ENCODE measurements around the gene SH3RF1.

Gene SH3RF1

GRCh38 chr4:169164669-169165415 is 105.9 kb downstream of the SH3RF1 start:
- no peak for DNase-seq (ENCODE audit: low read depth)
- TF ChIP-seq CTCF (IDR thresholded peaks at IDR 0.05; ENCODE audit: insufficient read depth, low read depth, low read length, missing control alignments): no peak
- no peak overlapping the region for H3K4me3 ChIP-seq (ENCODE audit: low read depth, low read length)

GRCh38 chr4:169163947-169164668 is 106.6 kb downstream of the SH3RF1 start:
- TF ChIP-seq CTCF (IDR thresholded peaks at IDR 0.05; ENCODE audit: insufficient read depth, low read depth, low read length, missing control alignments): no peak
- H3K4me3 ChIP-seq (ENCODE audit: low read depth, low read length): no peak overlapping the region
- no peak for DNase-seq (ENCODE audit: low read depth)

- no peak for TF ChIP-seq CTCF (IDR thresholded peaks at IDR 0.05; ENCODE audit: insufficient read depth, low read depth, low read length, missing control alignments)
- DNase-seq (ENCODE audit: low read depth): no peak
- H3K4me3 ChIP-seq (ENCODE audit: low read depth, low read length): no peak overlapping the region
Measured at GRCh38 chr4:169163495-169163894, 107.3 kb downstream of the SH3RF1 start.

DNA sequence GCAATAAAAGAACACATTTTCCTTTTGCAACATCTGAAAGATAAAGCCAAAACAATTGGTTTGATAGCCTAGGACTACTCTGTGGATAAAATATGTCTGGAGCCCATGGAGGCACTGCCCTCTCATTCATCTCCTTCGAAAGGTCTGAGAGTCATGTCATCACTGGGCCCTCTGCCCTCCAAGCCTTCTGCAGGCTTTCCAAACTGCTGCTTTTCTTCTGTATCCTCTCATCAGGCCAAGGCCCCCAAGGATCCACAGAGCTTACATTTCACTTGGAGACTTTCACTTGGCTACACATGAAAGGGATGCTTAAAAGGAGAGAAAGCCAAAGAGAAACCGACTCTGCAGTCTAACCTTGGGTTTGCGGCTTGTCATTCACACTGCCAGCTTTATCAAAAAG is 109.9 kb downstream of the SH3RF1 start:
- H3K4me3 ChIP-seq (ENCODE audit: low read depth, low read length): no peak overlapping the region
- TF ChIP-seq CTCF (IDR thresholded peaks at IDR 0.05; ENCODE audit: insufficient read depth, low read depth, low read length, missing control alignments): no peak
- no peak for DNase-seq (ENCODE audit: low read depth)

- no peak overlapping the region for H3K4me3 ChIP-seq (ENCODE audit: low read depth, low read length)
- no peak for TF ChIP-seq CTCF (IDR thresholded peaks at IDR 0.05; ENCODE audit: insufficient read depth, low read depth, low read length, missing control alignments)
- no peak for DNase-seq (ENCODE audit: low read depth)
Measured at GRCh38 chr4:169159624-169160171, 111.1 kb downstream of the SH3RF1 start.

DNA sequence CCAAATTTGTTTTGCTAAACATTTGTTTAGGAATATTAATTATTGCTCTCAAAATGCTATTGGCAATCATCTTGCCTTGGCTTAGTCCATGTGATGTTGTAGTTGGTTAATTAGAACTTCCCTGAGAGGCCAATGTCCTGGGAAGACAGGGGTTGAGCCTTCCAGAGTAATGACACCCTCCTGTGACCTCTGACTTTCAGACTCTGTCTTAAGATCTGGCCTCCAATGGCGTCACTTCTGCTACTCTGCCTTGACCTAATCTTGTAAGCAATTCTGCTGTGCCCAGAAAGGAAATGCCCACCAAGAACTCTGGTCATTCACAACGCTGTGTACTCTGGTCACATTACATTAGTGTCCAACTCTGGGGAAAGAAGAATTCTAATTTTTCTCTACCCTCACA is 111.9 kb downstream of the SH3RF1 start:
- H3K4me3 ChIP-seq (ENCODE audit: low read depth, low read length): no peak overlapping the region
- TF ChIP-seq CTCF (IDR thresholded peaks at IDR 0.05; ENCODE audit: insufficient read depth, low read depth, low read length, missing control alignments): no peak
- no peak for DNase-seq (ENCODE audit: low read depth)

All from GM12865 (cell line).